ENCODE data around the gene HIC2.

DNA sequence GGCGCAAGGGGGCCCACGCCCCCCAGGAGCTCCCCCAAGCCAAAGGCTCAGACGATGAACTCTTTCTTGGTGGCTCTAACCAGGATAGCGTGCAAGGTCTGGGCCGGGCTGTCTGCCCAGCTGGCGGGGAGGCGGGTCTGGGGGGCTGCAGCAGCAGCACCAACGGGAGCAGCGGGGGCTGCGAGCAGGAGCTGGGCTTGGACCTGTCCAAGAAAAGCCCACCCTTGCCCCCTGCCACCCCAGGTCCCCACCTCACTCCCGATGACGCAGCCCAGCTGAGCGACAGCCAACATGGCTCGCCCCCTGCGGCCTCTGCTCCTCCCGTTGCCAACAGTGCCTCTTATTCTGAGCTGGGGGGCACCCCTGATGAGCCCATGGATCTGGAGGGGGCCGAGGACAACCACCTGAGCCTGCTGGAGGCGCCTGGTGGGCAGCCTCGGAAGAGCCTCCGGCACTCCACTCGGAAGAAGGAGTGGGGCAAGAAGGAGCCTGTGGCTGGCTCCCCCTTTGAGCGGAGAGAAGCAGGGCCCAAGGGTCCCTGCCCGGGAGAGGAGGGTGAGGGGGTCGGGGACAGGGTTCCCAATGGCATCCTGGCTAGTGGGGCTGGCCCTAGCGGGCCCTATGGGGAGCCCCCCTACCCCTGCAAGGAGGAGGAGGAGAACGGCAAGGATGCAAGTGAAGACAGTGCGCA, 28.4 kb downstream of the HIC2 start:
- TF ChIP-seq, protein P1, sequence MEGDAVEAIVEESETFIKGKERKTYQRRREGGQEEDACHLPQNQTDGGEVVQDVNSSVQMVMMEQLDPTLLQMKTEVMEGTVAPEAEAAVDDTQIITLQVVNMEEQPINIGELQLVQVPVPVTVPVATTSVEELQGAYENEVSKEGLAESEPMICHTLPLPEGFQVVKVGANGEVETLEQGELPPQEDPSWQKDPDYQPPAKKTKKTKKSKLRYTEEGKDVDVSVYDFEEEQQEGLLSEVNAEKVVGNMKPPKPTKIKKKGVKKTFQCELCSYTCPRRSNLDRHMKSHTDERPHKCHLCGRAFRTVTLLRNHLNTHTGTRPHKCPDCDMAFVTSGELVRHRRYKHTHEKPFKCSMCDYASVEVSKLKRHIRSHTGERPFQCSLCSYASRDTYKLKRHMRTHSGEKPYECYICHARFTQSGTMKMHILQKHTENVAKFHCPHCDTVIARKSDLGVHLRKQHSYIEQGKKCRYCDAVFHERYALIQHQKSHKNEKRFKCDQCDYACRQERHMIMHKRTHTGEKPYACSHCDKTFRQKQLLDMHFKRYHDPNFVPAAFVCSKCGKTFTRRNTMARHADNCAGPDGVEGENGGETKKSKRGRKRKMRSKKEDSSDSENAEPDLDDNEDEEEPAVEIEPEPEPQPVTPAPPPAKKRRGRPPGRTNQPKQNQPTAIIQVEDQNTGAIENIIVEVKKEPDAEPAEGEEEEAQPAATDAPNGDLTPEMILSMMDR (IDR thresholded peaks at IDR 0.05), result no peak
- no peak for TF ChIP-seq JUND (IDR thresholded peaks at IDR 0.05)
- TF ChIP-seq EP300 (IDR thresholded peaks at IDR 0.05; ENCODE audit: borderline replicate concordance in 1 of 2, low read depth in 1 of 2, low read length in 1 of 2), result no peak
- TF ChIP-seq, protein P2, sequence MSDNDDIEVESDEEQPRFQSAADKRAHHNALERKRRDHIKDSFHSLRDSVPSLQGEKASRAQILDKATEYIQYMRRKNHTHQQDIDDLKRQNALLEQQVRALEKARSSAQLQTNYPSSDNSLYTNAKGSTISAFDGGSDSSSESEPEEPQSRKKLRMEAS (IDR thresholded peaks at IDR 0.05; ENCODE audit: low read depth), result no peak
- no peak for TF ChIP-seq POLR2AphosphoS5 (IDR thresholded peaks at IDR 0.05; ENCODE audit: low read depth, low read length)
- TF ChIP-seq, protein P3, sequence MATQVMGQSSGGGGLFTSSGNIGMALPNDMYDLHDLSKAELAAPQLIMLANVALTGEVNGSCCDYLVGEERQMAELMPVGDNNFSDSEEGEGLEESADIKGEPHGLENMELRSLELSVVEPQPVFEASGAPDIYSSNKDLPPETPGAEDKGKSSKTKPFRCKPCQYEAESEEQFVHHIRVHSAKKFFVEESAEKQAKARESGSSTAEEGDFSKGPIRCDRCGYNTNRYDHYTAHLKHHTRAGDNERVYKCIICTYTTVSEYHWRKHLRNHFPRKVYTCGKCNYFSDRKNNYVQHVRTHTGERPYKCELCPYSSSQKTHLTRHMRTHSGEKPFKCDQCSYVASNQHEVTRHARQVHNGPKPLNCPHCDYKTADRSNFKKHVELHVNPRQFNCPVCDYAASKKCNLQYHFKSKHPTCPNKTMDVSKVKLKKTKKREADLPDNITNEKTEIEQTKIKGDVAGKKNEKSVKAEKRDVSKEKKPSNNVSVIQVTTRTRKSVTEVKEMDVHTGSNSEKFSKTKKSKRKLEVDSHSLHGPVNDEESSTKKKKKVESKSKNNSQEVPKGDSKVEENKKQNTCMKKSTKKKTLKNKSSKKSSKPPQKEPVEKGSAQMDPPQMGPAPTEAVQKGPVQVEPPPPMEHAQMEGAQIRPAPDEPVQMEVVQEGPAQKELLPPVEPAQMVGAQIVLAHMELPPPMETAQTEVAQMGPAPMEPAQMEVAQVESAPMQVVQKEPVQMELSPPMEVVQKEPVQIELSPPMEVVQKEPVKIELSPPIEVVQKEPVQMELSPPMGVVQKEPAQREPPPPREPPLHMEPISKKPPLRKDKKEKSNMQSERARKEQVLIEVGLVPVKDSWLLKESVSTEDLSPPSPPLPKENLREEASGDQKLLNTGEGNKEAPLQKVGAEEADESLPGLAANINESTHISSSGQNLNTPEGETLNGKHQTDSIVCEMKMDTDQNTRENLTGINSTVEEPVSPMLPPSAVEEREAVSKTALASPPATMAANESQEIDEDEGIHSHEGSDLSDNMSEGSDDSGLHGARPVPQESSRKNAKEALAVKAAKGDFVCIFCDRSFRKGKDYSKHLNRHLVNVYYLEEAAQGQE (IDR thresholded peaks at IDR 0.05; ENCODE audit: low read depth, low read length), result no peak
- no peak for TF ChIP-seq RCOR1 (IDR thresholded peaks at IDR 0.05; ENCODE audit: low read length)
- TF ChIP-seq TAF1 (IDR thresholded peaks at IDR 0.05; ENCODE audit: borderline replicate concordance, low read depth, low read length), result no peak
- TF ChIP-seq GABPA (IDR thresholded peaks at IDR 0.05; ENCODE audit: low read depth), result no peak
- TF ChIP-seq MXI1 (IDR thresholded peaks at IDR 0.05; ENCODE audit: low read depth, low read length), result no peak
